SH-SY5Y (cell line): ENCODE results near the gene PICK1.

Experiments used
- GATA2 ChIP-seq: IDR thresholded peaks from 2 replicates; pipeline ENCODE4 v1.6.1; 2011; ENCODE audit warnings: mild to moderate bottlenecking, low read depth, low read length
- GATA3 ChIP-seq: IDR thresholded peaks from 2 replicates; pipeline ENCODE4 v1.6.1; 2011; ENCODE audit warnings: low read depth, mild to moderate bottlenecking, low read length, moderate library complexity

DNA sequence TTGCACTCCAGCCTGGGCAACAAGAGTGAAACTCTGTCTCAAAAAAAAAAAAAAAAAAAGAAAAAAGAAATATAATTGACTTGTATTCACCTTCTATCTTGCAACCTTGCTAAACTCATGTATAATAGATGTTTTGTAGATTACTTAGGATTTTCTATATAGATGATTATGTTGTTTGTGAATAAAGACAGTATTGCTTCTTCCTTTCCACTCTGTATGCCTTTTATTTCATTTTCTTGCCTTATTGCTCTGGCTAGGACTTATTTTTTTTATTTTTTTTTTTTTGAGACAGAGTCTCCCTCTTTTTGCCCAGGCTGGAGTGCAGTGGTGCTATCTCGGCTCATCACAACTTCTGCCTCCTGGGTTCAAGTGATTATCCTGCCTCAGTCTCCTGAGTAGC, 43.1 kb upstream of the PICK1 start:
- no peak for TF ChIP-seq GATA2
- TF ChIP-seq GATA3 = no peak
